ENCODE data around the gene SLC38A10.

- TF ChIP-seq CEBPB (IDR thresholded peaks at IDR 0.05; ENCODE audit: low read depth, low read length) (no peak), RFX5 (IDR thresholded peaks at IDR 0.05; ENCODE audit: low read depth, low read length) (no peak), POLR2A (IDR thresholded peaks at IDR 0.05; ENCODE audit: low read depth, low read length) (no peak)
- TF ChIP-seq, protein P1, sequence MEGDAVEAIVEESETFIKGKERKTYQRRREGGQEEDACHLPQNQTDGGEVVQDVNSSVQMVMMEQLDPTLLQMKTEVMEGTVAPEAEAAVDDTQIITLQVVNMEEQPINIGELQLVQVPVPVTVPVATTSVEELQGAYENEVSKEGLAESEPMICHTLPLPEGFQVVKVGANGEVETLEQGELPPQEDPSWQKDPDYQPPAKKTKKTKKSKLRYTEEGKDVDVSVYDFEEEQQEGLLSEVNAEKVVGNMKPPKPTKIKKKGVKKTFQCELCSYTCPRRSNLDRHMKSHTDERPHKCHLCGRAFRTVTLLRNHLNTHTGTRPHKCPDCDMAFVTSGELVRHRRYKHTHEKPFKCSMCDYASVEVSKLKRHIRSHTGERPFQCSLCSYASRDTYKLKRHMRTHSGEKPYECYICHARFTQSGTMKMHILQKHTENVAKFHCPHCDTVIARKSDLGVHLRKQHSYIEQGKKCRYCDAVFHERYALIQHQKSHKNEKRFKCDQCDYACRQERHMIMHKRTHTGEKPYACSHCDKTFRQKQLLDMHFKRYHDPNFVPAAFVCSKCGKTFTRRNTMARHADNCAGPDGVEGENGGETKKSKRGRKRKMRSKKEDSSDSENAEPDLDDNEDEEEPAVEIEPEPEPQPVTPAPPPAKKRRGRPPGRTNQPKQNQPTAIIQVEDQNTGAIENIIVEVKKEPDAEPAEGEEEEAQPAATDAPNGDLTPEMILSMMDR (conservative IDR thresholded peaks at IDR 0.05; ENCODE audit: low read depth, low read length), result no peak
Measured at GRCh38 chr17:81325714-81326358, 30.7 kb upstream of the SLC38A10 start.

All from IMR-90 (cell line).